HepG2 (cell line): ENCODE measurements around the gene DCHS2. TPM values are rescaled to one million over a fixed set of nuclear protein-coding genes. Genes with fewer than 3 reads are reported as not detected.
A peak's percentile ranks its signal among the peaks of the same experiment; 100 is the strongest.

Experiments
- CCAR2 ChIP-seq: fragments of 200-400 bp; formaldehyde crosslinking; optimal IDR thresholded peaks from 2 replicates; pipeline ENCODE3; 2018; ENCODE audit warnings: low read depth, mild to moderate bottlenecking, low read length, moderate library complexity
- FOXK2 ChIP-seq: fragments of 450-650 bp; IDR thresholded peaks from 2 replicates; pipeline ENCODE4 v1.6.1; 2016
- MTA1 ChIP-seq: sonication (generic); formaldehyde crosslinking; IDR thresholded peaks from 2 replicates; pipeline ENCODE4 v1.4.0; 2020; ENCODE audit warnings: missing genetic modification reagents, mild to moderate bottlenecking, borderline replicate concordance
- NONO ChIP-seq, 2 experiments: fragments of 450-650 bp in 1 of 2; sonication (generic) in 1 of 2; formaldehyde crosslinking in 1 of 2; IDR thresholded peaks in 1 of 2; conservative IDR thresholded peaks in 1 of 2; 2 replicates each; pipeline versions ENCODE4 v1.6.1 to v1.8.0; 2017 to 2022; ENCODE audit warnings: mild to moderate bottlenecking in 1 of 2, missing genetic modification reagents in 1 of 2, moderate library complexity in 1 of 2
- RFX5 ChIP-seq: IDR thresholded peaks from 2 replicates; pipeline ENCODE4 v1.6.1; 2011; ENCODE audit warnings: low read depth, low read length, improper control_type of control experiment
- SOX5 ChIP-seq: IDR thresholded peaks from 2 replicates; pipeline ENCODE4 v1.6.1; 2016; ENCODE audit warnings: borderline replicate concordance
- ZBTB3 ChIP-seq: sonication (generic); formaldehyde crosslinking; IDR thresholded peaks from 2 replicates; pipeline ENCODE4 v1.4.0; 2020; ENCODE audit warnings: low read depth, mild to moderate bottlenecking, moderate library complexity, missing genetic modification reagents, borderline replicate concordance
- ZNF124 ChIP-seq: sonication (generic); formaldehyde crosslinking; IDR thresholded peaks from 2 replicates; pipeline ENCODE4 v1.4.0; 2020; ENCODE audit warnings: missing genetic modification reagents
- ZNF224 ChIP-seq: sonication (generic); formaldehyde crosslinking; IDR thresholded peaks from 2 replicates; pipeline ENCODE4 v1.5.0; 2020; ENCODE audit warnings: mild to moderate bottlenecking, missing genetic modification reagents
- ZNF572 ChIP-seq: sonication (generic); formaldehyde crosslinking; IDR thresholded peaks from 2 replicates; pipeline ENCODE4 v1.5.1; 2020; ENCODE audit warnings: mild to moderate bottlenecking, missing genetic modification reagents
- ZSCAN21 ChIP-seq: sonication (generic); formaldehyde crosslinking; IDR thresholded peaks from 2 replicates; pipeline ENCODE4 v1.8.0; 2022; ENCODE audit warnings: mild to moderate bottlenecking, missing genetic modification reagents, moderate library complexity, borderline replicate concordance
- ZSCAN31 ChIP-seq: sonication (generic); formaldehyde crosslinking; IDR thresholded peaks from 2 replicates; pipeline ENCODE4 v1.5.0; 2020; ENCODE audit warnings: low read depth, mild to moderate bottlenecking, missing genetic modification reagents
- polyA plus RNA-seq, 8 experiments: library from polyadenylated mRNA; depleted of rRNA in 3 of 8; stranded (reverse) in 7 of 8; unstranded in 1 of 8; fragments of >200 nt; fragmentation: Illumina TruSeq in 4 of 8; extraction: Trizol in 4 of 8; gene quantifications; 2 replicates each; pipeline versions ENCODE4 v1.2.1 to v1.2.3, GENCODE V29; 2011 to 2016; ENCODE audit warnings: low read depth in 4 of 8, missing spikeins in 1 of 8, mixed read lengths in 1 of 8; ENCODE audit not compliant: insufficient read depth in 1 of 8
- total RNA-seq, 5 experiments: library from RNA; depleted of rRNA; stranded (reverse); fragments of >200 nt; fragmentation: Illumina TruSeq; extraction: Trizol; gene quantifications; 2 replicates each; pipeline ENCODE4 v1.2.3, GENCODE V29; 2016; ENCODE audit warnings: low read depth in 1 of 5
- TF ChIP-seq, protein P1 (sequence below): sonication (generic); formaldehyde crosslinking; IDR thresholded peaks from 2 replicates; pipeline ENCODE4 v1.8.1; 2023; ENCODE audit warnings: mild to moderate bottlenecking, moderate library complexity, missing genetic modification reagents
- TF ChIP-seq, protein P2 (sequence below): IDR thresholded peaks from 2 replicates; pipeline ENCODE4 v1.6.1; 2016; ENCODE audit warnings: mild to moderate bottlenecking, missing biosample characterization, missing genetic modification reagents
- TF ChIP-seq, protein P3 (sequence below): sonication (generic); formaldehyde crosslinking; IDR thresholded peaks from 2 replicates; pipeline ENCODE4 v1.4.0; 2020; ENCODE audit warnings: mild to moderate bottlenecking, missing genetic modification reagents
- TF ChIP-seq, protein P4 (sequence below): sonication (generic); formaldehyde crosslinking; IDR thresholded peaks from 2 replicates; pipeline ENCODE4 v1.4.0; 2020; ENCODE audit warnings: missing genetic modification reagents
- TF ChIP-seq, protein P5 (sequence below): sonication (generic); formaldehyde crosslinking; IDR thresholded peaks from 2 replicates; pipeline ENCODE4 v1.4.0; 2020; ENCODE audit warnings: missing genetic modification reagents
- TF ChIP-seq, protein P6 (sequence below): sonication (generic); formaldehyde crosslinking; IDR thresholded peaks from 2 replicates; pipeline ENCODE4 v1.4.0; 2020; ENCODE audit warnings: mild to moderate bottlenecking, missing genetic modification reagents

The DCHS2 gene
- total and polyA plus RNA-seq, 2 of the 13 experiments (the other 11 are each of a cell fraction or from before 2014, with no cell fraction given): 0.03 TPM; not detected in 1

DNA sequence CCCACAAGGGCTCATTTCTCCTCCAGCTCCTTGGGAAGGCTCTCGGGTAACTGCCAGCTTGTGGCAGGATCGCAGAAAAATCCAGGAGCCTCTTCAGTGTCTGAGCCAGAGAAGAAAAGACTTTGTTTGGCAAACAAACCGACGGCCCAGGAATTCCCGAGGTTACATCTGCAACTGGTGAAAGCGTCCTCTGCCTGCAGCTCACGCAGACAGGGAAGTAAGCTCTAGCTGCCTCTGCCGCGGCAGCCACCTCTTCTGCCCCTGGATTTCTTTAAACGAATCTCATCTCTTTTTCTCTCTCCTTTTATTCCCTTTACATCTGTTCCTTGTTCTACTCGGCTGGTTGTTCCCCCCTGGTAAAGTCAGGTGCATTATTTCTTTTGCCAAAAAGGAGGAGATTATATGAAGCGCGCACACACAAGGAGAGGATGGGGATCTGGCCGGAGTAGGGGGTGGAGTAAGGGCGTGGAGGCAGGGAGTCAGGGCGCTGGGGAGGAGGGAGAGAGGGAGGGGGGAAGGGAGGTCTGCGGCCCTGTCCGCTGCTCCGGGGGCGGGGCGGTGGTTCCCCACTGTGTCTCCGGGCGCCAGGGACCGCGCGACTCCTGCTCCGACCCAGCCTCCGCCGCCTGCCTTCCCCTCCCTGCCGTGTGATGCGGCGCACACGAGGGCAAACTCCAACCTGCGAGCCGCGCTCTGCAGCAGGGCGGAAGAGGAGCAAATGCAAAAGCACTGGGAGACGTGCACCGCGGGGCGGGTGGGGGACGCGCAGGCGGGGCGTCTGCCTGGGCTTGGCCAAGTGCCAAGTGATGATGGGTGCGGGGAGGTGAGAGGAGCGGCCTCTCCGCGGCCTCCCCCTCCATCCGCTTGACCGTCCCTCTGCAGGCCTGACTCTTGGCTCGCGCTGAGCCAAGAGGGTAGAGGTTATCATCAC, at the start of gene DCHS2 (continued):
- TF ChIP-seq NONO (IDR thresholded peaks at IDR 0.05) (no peak), NONO (CRISPR knock-in tag; conservative IDR thresholded peaks at IDR 0.05) (peak; percentile 68), ZNF124 (CRISPR knock-in tag) (0 out of 2 replicates have a peak, but pooled peaks have one; percentile 34), CCAR2 (no peak), RFX5 (no peak), ZBTB3 (CRISPR knock-in tag) (no peak), MTA1 (CRISPR knock-in tag) (peak; percentile 57; the same call in 1 of the 2 replicates), ZSCAN31 (CRISPR knock-in tag) (no peak), SOX5 (0 out of 2 replicates have a peak, but pooled peaks have one; percentile 30), ZNF572 (CRISPR knock-in tag) (no peak), ZNF224 (CRISPR knock-in tag) (no peak), FOXK2 (no peak), ZSCAN21 (peak; percentile 67; the same call in 1 of the 2 replicates)
- TF ChIP-seq, protein P1, sequence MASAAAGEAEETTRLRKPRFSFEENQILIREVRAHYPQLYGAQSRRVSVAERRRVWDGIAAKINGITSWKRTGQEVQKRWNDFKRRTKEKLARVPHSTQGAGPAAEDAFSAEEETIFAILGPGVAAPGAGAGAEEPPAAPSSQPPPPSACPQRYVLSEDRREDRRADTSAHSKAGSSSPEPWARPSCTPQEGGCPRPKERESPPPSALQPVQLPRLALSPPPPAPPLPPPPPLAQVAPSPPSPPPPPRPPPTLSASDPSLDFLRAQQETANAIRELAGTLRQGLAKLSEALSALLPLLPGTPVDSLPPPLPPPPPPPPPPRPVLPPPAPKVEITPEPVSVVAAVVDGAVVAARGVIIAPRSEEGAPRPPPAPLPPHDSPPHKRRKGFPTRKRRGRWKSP (CRISPR knock-in tag): peak; percentile 53; the same call in 1 of the 2 replicates
- TF ChIP-seq, protein P2, sequence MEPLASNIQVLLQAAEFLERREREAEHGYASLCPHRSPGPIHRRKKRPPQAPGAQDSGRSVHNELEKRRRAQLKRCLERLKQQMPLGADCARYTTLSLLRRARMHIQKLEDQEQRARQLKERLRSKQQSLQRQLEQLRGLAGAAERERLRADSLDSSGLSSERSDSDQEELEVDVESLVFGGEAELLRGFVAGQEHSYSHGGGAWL (CRISPR knock-in tag): no peak
- TF ChIP-seq, protein P3, sequence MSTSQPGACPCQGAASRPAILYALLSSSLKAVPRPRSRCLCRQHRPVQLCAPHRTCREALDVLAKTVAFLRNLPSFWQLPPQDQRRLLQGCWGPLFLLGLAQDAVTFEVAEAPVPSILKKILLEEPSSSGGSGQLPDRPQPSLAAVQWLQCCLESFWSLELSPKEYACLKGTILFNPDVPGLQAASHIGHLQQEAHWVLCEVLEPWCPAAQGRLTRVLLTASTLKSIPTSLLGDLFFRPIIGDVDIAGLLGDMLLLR (CRISPR knock-in tag): no peak
- TF ChIP-seq, protein P4, sequence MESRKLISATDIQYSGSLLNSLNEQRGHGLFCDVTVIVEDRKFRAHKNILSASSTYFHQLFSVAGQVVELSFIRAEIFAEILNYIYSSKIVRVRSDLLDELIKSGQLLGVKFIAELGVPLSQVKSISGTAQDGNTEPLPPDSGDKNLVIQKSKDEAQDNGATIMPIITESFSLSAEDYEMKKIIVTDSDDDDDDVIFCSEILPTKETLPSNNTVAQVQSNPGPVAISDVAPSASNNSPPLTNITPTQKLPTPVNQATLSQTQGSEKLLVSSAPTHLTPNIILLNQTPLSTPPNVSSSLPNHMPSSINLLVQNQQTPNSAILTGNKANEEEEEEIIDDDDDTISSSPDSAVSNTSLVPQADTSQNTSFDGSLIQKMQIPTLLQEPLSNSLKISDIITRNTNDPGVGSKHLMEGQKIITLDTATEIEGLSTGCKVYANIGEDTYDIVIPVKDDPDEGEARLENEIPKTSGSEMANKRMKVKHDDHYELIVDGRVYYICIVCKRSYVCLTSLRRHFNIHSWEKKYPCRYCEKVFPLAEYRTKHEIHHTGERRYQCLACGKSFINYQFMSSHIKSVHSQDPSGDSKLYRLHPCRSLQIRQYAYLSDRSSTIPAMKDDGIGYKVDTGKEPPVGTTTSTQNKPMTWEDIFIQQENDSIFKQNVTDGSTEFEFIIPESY (CRISPR knock-in tag): peak; percentile 63; the same call in 1 of the 2 replicates
- TF ChIP-seq, protein P5, sequence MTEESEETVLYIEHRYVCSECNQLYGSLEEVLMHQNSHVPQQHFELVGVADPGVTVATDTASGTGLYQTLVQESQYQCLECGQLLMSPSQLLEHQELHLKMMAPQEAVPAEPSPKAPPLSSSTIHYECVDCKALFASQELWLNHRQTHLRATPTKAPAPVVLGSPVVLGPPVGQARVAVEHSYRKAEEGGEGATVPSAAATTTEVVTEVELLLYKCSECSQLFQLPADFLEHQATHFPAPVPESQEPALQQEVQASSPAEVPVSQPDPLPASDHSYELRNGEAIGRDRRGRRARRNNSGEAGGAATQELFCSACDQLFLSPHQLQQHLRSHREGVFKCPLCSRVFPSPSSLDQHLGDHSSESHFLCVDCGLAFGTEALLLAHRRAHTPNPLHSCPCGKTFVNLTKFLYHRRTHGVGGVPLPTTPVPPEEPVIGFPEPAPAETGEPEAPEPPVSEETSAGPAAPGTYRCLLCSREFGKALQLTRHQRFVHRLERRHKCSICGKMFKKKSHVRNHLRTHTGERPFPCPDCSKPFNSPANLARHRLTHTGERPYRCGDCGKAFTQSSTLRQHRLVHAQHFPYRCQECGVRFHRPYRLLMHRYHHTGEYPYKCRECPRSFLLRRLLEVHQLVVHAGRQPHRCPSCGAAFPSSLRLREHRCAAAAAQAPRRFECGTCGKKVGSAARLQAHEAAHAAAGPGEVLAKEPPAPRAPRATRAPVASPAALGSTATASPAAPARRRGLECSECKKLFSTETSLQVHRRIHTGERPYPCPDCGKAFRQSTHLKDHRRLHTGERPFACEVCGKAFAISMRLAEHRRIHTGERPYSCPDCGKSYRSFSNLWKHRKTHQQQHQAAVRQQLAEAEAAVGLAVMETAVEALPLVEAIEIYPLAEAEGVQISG (CRISPR knock-in tag): no peak
- TF ChIP-seq, protein P6, sequence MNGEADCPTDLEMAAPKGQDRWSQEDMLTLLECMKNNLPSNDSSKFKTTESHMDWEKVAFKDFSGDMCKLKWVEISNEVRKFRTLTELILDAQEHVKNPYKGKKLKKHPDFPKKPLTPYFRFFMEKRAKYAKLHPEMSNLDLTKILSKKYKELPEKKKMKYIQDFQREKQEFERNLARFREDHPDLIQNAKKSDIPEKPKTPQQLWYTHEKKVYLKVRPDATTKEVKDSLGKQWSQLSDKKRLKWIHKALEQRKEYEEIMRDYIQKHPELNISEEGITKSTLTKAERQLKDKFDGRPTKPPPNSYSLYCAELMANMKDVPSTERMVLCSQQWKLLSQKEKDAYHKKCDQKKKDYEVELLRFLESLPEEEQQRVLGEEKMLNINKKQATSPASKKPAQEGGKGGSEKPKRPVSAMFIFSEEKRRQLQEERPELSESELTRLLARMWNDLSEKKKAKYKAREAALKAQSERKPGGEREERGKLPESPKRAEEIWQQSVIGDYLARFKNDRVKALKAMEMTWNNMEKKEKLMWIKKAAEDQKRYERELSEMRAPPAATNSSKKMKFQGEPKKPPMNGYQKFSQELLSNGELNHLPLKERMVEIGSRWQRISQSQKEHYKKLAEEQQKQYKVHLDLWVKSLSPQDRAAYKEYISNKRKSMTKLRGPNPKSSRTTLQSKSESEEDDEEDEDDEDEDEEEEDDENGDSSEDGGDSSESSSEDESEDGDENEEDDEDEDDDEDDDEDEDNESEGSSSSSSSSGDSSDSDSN (CRISPR knock-in tag): peak; percentile 96
